ENCODE measurements around the gene MCMBP.

MCMBP gene

GRCh38 chr10:119852277-119852676, 20.4 kb downstream of the MCMBP start:
- ChIA-PET CTCF (interaction anchor here (3.1 kb wide), 1 partner anchor 101 kb away, joined by 11 read pairs; no protein-coding TSS in a partner anchor), POLR2A (no interaction called here)
- Histone ChIP-seq H3K4me1 (ENCODE audit: control insufficient read depth, insufficient read depth, low read length) (no peaks in the 10 kb centered on the region), H3K36me3 (ENCODE audit: control insufficient read depth in 2 of 2, insufficient read depth in 1 of 2, low read length in 2 of 2) (peaks cover 66 to 85% of the 10 kb centered on the region in 2 experiments), H3K4me3 (ENCODE audit: low read depth, low read length) (no peak overlapping the region), H3K27ac (ENCODE audit: extremely low read depth, low read depth, low read length) (no peak overlapping the region), H3K9me3 (ENCODE audit: control insufficient read depth, insufficient read depth, low read depth, low read length) (no peaks in the 10 kb centered on the region)
- TF ChIP-seq ZNF121 (tag by site-specific recombination; IDR thresholded peaks at IDR 0.05) (peak; percentile 80), ZNF654 (tag by site-specific recombination; IDR thresholded peaks at IDR 0.05; ENCODE audit: low read depth) (no peak), ZNF184 (tag by site-specific recombination; IDR thresholded peaks at IDR 0.05) (no peak)

- H3K27ac ChIP-seq (ENCODE audit: extremely low read depth, low read depth, low read length) = no peak overlapping the region
- H3K36me3 ChIP-seq (ENCODE audit: control insufficient read depth in 2 of 2, insufficient read depth in 1 of 2, low read length in 2 of 2) = peaks cover 66 to 85% of the 10 kb centered on the region in 2 experiments
- CTCF ChIA-PET = interaction anchor here (1.0 to 1.7 kb wide), 2 partner anchors 10 to 99 kb away, joined by 6 read pairs; no protein-coding TSS in a partner anchor
- POLR2A ChIA-PET = interaction anchor here (0.7 kb wide), 1 partner anchor 14 kb away, joined by 5 read pairs; no protein-coding TSS in a partner anchor
- TF ChIP-seq PRDM2 (tag by site-specific recombination; IDR thresholded peaks at IDR 0.05; ENCODE audit: borderline replicate concordance) (no peak), ZNF488 (tag by site-specific recombination; IDR thresholded peaks at IDR 0.05) (no peak), ELK4 (IDR thresholded peaks at IDR 0.05; ENCODE audit: borderline replicate concordance, low read depth, low read length) (no peak), SCRT1 (tag by site-specific recombination; IDR thresholded peaks at IDR 0.05; ENCODE audit: borderline replicate concordance) (no peak), ZNF626 (tag by site-specific recombination; IDR thresholded peaks at IDR 0.05) (no peak), ZNF221 (tag by site-specific recombination; IDR thresholded peaks at IDR 0.05; ENCODE audit: borderline replicate concordance) (no peak), REST (tag by site-specific recombination; IDR thresholded peaks at IDR 0.05) (no peak)
- no peak overlapping the region for H3K4me3 ChIP-seq (ENCODE audit: low read depth, low read length)
- H3K4me1 ChIP-seq (ENCODE audit: control insufficient read depth, insufficient read depth, low read length) = no peaks in the 10 kb centered on the region
- no peaks in the 10 kb centered on the region for H3K9me3 ChIP-seq (ENCODE audit: control insufficient read depth, insufficient read depth, low read depth, low read length)
Measured at GRCh38 chr10:119849944-119850343, 22.7 kb downstream of the MCMBP start.

Measured in HEK293 (cell line).